8988T (cell line): ENCODE data around the gene SSUH2.
"Not testable (repeated sequence)": the region's sequence is repeated elsewhere in the genome, so short reads cannot be mapped to it uniquely, and the experiment has no call there.

Source experiments
- DNase-seq: peaks from one replicate; pipeline ENCODE4 v3.0.0; 2011

SSUH2 gene

GRCh38 chr3:8608041-8608790, 36.4 kb downstream of the SSUH2 start:
- DNase-seq, result no peak

GRCh38 chr3:8607234-8608040, 37.2 kb downstream of the SSUH2 start:
- DNase-seq, result peak; percentile 45

- no peak for DNase-seq
Observed at GRCh38 chr3:8606701-8607231, 37.8 kb downstream of the SSUH2 start.

GRCh38 chr3:8604988-8605387, 39.6 kb downstream of the SSUH2 start:
- no peak for DNase-seq

- DNase-seq, result no peak
Observed at GRCh38 chr3:8604006-8604405, 40.6 kb downstream of the SSUH2 start.

- DNase-seq, result no peak
Observed at GRCh38 chr3:8603115-8603710, 41.4 kb downstream of the SSUH2 start.

- DNase-seq, result no peak
Observed at GRCh38 chr3:8600457-8600856, 44.1 kb downstream of the SSUH2 start.

GRCh38 chr3:8599146-8599545, 45.5 kb downstream of the SSUH2 start:
- no peak for DNase-seq

GRCh38 chr3:8597219-8597853, 47.3 kb downstream of the SSUH2 start:
- no peak for DNase-seq

- no peak for DNase-seq
Observed at GRCh38 chr3:8596321-8597218, 48.0 kb downstream of the SSUH2 start.

GRCh38 chr3:8595695-8596115, 48.9 kb downstream of the SSUH2 start:
- no peak for DNase-seq

- DNase-seq, result no peak
Observed at GRCh38 chr3:8595252-8595651, 49.3 kb downstream of the SSUH2 start.

GRCh38 chr3:8593021-8593827, 51.4 kb downstream of the SSUH2 start:
- no peak for DNase-seq

- DNase-seq, result no peak
Observed at GRCh38 chr3:8589880-8590556, 54.6 kb downstream of the SSUH2 start.

GRCh38 chr3:8584661-8585060, 59.9 kb downstream of the SSUH2 start:
- DNase-seq, result no peak

- DNase-seq, result no peak
Observed at GRCh38 chr3:8581806-8582445, 62.7 kb downstream of the SSUH2 start.

- DNase-seq, result no peak
Observed at GRCh38 chr3:8581373-8581772, 63.2 kb downstream of the SSUH2 start.

- not testable (repeated sequence) for DNase-seq
Observed at GRCh38 chr3:8580434-8580833, 64.2 kb downstream of the SSUH2 start.

- no peak for DNase-seq
Observed at GRCh38 chr3:8579943-8580342, 64.7 kb downstream of the SSUH2 start.

GRCh38 chr3:8579096-8579495, 65.5 kb downstream of the SSUH2 start:
- DNase-seq, result no peak
